OCI-LY7 (cell line): ENCODE data around the gene OR13A1.
"Not testable (repeated sequence)": the region's sequence is repeated elsewhere in the genome, so short reads cannot be mapped to it uniquely, and the experiment has no call there.

Experiments used
- EZH2phosphoT487 ChIP-seq: fragments of 200-600 bp; sonication (generic); IDR thresholded peaks from 2 replicates; pipeline ENCODE4 v1.6.1; 2018; ENCODE audit warnings: low read depth, borderline replicate concordance, mild to moderate bottlenecking, mixed run types, antibody characterized with exemption, low read length, moderate library complexity, mixed read lengths
- TF ChIP-seq, protein P1 (sequence below): fragments of 200-600 bp; sonication (generic); conservative IDR thresholded peaks from 2 replicates; pipeline ENCODE4 v1.5.1; 2014; ENCODE audit warnings: mild to moderate bottlenecking, antibody characterized with exemption, low read length, moderate library complexity, mixed read lengths

DNA sequence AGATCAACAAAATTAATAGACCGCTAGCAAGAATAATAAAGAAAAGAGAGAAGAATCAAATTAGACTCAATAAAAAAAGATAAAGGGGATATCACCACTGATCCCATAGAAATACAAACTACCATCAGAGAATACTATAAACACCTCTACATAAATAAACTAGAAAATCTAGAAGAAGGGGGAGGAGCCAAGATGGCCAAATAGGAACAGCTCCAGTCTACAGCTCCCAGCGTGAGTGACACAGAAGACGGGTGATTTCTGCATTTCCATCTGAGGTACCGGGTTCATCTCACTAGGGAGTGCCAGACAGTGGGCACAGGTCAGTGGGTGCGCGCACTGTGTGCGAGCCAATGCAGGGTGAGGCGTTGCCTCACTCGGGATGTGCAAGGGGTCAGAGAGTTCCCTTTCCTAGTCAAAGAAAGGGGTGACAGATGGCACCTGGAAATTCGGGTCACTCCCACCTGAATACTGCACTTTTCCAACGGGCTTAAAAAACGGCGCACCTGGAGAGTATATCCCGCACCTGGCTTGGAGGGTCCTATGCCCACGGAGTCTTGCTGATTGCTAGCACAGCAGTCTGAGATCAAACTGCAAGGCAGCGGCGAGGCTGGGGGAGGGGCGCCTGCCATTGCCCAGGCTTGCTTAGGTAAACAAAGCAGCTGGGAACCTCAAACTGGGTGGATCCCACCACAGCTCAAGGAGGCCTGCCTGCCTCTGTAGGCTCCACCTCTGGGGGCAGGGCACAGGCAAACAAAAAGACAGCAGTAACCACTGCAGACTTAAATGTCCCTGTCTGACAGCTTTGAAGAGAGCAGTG, 46.8 kb upstream of the OR13A1 start:
- TF ChIP-seq, protein P1, sequence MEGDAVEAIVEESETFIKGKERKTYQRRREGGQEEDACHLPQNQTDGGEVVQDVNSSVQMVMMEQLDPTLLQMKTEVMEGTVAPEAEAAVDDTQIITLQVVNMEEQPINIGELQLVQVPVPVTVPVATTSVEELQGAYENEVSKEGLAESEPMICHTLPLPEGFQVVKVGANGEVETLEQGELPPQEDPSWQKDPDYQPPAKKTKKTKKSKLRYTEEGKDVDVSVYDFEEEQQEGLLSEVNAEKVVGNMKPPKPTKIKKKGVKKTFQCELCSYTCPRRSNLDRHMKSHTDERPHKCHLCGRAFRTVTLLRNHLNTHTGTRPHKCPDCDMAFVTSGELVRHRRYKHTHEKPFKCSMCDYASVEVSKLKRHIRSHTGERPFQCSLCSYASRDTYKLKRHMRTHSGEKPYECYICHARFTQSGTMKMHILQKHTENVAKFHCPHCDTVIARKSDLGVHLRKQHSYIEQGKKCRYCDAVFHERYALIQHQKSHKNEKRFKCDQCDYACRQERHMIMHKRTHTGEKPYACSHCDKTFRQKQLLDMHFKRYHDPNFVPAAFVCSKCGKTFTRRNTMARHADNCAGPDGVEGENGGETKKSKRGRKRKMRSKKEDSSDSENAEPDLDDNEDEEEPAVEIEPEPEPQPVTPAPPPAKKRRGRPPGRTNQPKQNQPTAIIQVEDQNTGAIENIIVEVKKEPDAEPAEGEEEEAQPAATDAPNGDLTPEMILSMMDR = not testable (repeated sequence)
- TF ChIP-seq EZH2phosphoT487 = not testable (repeated sequence)
